HG03354 (cell line): ENCODE measurements around the gene ISL2.

ENCODE experiments used
- ATAC-seq: cut with Tn5 transposase; IDR thresholded peaks from one replicate; pipeline ENCODE4 v1.9.1; 2021; ENCODE audit warnings: mild to moderate bottlenecking; ENCODE audit not compliant: unreplicated experiment, poor library complexity, severe bottlenecking

ISL2 gene

GRCh38 chr15:76325704-76326103, 10.9 kb upstream of the ISL2 start:
- ATAC-seq: no peak

GRCh38 chr15:76327191-76328105, 9.1 kb upstream of the ISL2 start:
- ATAC-seq: no peak

- no peak for ATAC-seq
Observed at GRCh38 chr15:76328106-76328696, 8.4 kb upstream of the ISL2 start.

- no peak for ATAC-seq
Observed at GRCh38 chr15:76328958-76329357, 7.6 kb upstream of the ISL2 start.

- no peak for ATAC-seq
Observed at GRCh38 chr15:76330080-76330680, 6.4 kb upstream of the ISL2 start.

- ATAC-seq: no peak
Observed at GRCh38 chr15:76332796-76333195, 3.8 kb upstream of the ISL2 start.

- ATAC-seq: no peak
Observed at GRCh38 chr15:76333309-76333708, 3.3 kb upstream of the ISL2 start.

- no peak for ATAC-seq
Observed at GRCh38 chr15:76333720-76334437, 2.7 kb upstream of the ISL2 start.

DNA sequence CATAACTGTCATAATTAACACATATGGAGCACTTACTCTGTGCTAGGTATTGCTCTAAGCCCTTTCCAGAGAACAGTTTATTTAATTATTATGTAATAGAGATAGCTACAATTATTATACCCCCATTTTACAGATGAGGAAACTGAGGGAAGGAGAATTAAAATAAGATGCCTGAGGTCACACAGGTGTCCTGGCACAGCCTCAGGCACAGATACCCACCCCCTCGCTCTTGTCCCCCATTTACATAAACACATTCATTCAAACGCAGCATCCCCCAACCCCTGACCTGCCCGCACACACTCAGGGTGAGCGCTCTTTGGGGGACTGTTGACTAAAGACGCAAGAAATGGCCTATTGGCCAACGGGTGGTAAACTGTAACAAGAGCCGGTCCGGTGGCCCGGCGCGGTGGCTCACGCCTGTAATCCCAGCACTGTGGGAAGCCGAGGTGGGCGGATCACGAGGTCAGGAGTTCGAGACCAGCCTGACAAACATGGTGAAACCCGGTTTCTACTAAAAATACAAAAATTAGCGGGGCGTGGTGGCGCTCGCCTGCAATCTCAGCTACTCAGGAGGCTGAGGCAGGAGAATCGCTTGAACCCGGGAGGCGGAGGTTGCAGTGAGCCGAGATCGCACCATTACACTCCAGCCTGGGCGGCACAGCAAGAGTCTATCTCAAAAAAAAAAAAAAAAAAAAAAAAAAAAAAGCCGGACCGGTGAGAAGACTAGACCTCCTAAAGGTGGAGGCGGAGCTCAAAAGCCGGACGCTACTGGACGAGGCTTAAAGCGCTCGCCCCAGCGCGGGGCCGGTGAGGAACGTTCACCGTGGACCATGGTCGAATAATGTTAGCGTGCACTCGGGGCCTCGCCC, 1.9 kb upstream of the ISL2 start:
- ATAC-seq: no peak

GRCh38 chr15:76335307-76336253, 993 bp upstream of the ISL2 start:
- ATAC-seq: no peak

DNA sequence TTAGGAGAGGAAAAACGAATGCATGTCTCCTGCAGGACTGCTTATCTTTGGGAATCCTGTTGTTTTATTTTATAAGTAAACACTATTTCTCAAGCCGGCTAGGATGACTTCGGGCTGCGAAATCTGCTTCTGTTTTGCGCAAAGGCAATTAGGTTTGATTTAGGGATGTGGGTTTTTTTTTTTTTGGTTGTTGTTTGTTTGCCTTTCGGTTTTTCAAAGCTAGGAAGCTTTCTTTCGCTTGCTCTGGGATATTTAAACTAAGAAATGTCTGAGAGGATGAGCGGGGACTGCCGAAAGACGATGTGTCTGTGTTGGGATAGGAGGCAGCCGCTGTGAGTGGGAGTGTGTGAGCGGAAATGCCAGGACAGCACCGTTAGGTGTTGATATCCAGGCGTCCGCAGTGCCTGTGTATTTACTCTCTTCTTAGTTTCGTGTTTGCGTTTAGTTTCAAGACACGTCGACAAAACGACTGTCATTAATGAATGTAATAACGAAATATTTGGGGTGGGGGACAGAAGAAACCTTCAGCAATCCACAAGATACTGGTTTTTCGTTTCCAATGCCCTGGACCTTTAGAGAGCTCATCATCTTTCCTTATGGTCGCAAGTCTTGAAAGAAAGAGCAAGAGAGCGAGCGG, 604 bp downstream of the ISL2 start:
- no peak for ATAC-seq

- no peak for ATAC-seq
Observed at GRCh38 chr15:76337696-76338485, 1.3 kb downstream of the ISL2 start.

DNA sequence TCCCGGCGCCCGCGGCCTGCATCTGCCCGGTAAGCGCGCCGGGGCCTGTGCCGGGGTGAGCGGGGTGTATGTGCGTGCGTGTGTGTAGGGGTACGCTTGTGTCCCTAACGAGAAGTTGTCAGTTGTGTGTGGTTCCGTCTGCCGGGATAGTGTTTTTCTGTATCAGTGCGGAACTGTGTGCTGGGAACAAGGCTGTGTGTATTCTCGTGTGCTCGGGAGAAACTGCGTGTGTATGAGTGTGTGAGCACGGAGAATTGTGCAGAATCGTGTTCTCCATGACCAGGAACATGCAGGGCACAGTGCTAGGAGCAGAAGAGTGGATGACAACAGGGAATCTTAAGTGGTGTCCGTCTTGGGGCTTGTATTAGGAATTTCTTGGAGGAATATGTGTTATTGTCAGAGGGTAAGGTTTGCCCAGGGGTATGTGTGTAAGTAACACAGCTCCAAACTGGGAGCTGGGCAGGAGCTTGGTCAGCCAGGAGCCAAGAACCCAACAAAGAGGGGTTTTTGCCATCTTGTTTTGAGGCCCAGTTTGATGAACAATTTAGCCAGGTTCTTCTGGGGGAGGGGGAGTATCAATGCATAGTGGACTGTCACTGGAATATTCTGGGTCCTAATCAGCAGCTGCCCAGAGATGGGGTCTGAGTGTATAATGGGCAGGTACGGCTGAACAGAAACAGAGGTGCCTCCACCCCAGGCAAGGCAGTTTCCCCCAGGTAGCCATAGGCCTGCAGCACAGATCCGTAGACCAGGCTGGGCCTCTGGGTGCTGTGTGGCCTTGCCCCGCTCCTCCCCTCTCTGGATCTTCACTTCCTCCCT, 2.1 kb downstream of the ISL2 start:
- no peak for ATAC-seq

GRCh38 chr15:76339305-76340197, 3.0 kb downstream of the ISL2 start:
- no peak for ATAC-seq

- ATAC-seq: no peak
Observed at GRCh38 chr15:76340198-76340802, 3.7 kb downstream of the ISL2 start.
